Measurements from ENCODE around the gene CABCOCO1. TPM values are rescaled to one million over a fixed set of nuclear protein-coding genes. Genes with fewer than 3 reads are reported as not detected.
"Not testable (repeated sequence)": the region's sequence is repeated elsewhere in the genome, so short reads cannot be mapped to it uniquely, and the experiment has no call there.

Gene CABCOCO1
- total RNA-seq, 1 donor, result 2.2 TPM

DNA sequence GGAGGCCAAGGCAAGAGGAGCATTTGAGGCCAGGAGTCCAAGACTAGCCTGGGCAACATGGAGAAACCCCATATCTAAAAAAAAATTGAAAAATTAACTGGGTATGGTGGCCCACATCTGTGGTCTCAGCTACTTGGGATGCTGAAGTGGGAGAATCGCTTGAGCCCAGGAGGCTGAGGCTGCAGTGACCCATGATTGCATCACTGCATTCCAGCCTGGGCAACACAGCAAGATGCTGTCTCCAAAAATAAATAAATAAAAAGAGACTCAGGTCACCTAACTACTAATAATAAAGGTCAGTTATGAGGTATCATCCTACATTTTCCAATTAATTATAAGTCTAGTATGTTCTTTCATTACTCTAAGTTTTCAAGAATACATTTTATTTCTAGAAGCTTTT, 20.6 kb downstream of the CABCOCO1 start:
- no peak overlapping the region for H3K4me2 ChIP-seq (ENCODE audit: insufficient read depth, low read length)
- H4K20me1 ChIP-seq (ENCODE audit: insufficient read depth, low read length), result no peaks in the 10 kb centered on the region
- no peak overlapping the region for H2AFZ ChIP-seq (ENCODE audit: low read length)
- TF ChIP-seq, protein P1, sequence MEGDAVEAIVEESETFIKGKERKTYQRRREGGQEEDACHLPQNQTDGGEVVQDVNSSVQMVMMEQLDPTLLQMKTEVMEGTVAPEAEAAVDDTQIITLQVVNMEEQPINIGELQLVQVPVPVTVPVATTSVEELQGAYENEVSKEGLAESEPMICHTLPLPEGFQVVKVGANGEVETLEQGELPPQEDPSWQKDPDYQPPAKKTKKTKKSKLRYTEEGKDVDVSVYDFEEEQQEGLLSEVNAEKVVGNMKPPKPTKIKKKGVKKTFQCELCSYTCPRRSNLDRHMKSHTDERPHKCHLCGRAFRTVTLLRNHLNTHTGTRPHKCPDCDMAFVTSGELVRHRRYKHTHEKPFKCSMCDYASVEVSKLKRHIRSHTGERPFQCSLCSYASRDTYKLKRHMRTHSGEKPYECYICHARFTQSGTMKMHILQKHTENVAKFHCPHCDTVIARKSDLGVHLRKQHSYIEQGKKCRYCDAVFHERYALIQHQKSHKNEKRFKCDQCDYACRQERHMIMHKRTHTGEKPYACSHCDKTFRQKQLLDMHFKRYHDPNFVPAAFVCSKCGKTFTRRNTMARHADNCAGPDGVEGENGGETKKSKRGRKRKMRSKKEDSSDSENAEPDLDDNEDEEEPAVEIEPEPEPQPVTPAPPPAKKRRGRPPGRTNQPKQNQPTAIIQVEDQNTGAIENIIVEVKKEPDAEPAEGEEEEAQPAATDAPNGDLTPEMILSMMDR (IDR thresholded peaks at IDR 0.05; ENCODE audit: extremely low read depth, low read depth, low read length), result no peak
- H3K27me3 ChIP-seq (ENCODE audit: insufficient read depth, low read length), result no peaks in the 10 kb centered on the region
- no peak for DNase-seq (ENCODE audit: insufficient read length, low spot score, missing footprints)
- H3K4me3 ChIP-seq (ENCODE audit: insufficient read depth, low read length), result no peak overlapping the region
- no peaks in the 10 kb centered on the region for H3K9me3 ChIP-seq (ENCODE audit: low read depth, low read length)
- no peaks in the 10 kb centered on the region for H3K79me2 ChIP-seq (ENCODE audit: insufficient read depth, low read length)
- no peak overlapping the region for H3K27ac ChIP-seq (ENCODE audit: low read depth, low read length)
- H3K4me1 ChIP-seq (ENCODE audit: insufficient read depth, low read length), result no peaks in the 10 kb centered on the region
- no peaks in the 10 kb centered on the region for H3K36me3 ChIP-seq (ENCODE audit: insufficient read depth, low read length)

DNA sequence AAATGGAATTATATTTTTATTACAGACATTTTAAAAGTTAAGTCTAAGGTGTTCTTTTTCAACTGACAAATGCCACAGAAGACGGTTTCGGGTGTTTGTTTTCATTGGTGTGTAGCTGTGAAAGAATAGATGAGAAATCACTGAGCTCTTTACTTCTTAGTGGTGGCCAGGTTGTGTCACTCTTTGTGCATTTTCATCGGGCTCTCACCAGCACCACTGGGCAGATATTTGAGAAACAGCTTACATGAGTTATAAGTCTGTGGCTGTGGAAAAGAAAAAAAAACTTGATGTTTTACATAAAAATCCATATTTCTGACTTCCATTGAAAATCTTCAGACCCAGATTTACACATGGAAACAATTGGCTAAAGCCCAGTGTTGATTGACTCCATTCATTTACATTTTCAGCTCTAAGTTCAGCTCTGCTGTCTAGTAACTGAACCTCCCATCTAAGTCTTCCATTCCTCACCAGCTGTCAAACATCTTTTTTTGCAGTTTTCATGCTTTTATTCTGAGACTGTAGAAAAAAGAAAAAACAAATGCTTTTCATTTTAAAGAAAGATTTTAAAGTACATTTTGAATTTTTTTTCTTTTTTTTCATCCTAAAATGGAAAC, 22.3 kb downstream of the CABCOCO1 start:
- Histone ChIP-seq H3K36me3 (ENCODE audit: insufficient read depth, low read length) (no peaks in the 10 kb centered on the region), H3K4me3 (ENCODE audit: insufficient read depth, low read length) (no peak overlapping the region), H3K4me2 (ENCODE audit: insufficient read depth, low read length) (no peak overlapping the region), H4K20me1 (ENCODE audit: insufficient read depth, low read length) (no peaks in the 10 kb centered on the region), H3K27me3 (ENCODE audit: insufficient read depth, low read length) (no peaks in the 10 kb centered on the region), H3K27ac (ENCODE audit: low read depth, low read length) (no peak overlapping the region), H3K4me1 (ENCODE audit: insufficient read depth, low read length) (no peaks in the 10 kb centered on the region), H2AFZ (ENCODE audit: low read length) (no peak overlapping the region), H3K9me3 (ENCODE audit: low read depth, low read length) (no peaks in the 10 kb centered on the region), H3K79me2 (ENCODE audit: insufficient read depth, low read length) (no peaks in the 10 kb centered on the region)
- TF ChIP-seq, protein P1 (IDR thresholded peaks at IDR 0.05; ENCODE audit: extremely low read depth, low read depth, low read length), result no peak
- no peak for DNase-seq (ENCODE audit: insufficient read length, low spot score, missing footprints)

DNA sequence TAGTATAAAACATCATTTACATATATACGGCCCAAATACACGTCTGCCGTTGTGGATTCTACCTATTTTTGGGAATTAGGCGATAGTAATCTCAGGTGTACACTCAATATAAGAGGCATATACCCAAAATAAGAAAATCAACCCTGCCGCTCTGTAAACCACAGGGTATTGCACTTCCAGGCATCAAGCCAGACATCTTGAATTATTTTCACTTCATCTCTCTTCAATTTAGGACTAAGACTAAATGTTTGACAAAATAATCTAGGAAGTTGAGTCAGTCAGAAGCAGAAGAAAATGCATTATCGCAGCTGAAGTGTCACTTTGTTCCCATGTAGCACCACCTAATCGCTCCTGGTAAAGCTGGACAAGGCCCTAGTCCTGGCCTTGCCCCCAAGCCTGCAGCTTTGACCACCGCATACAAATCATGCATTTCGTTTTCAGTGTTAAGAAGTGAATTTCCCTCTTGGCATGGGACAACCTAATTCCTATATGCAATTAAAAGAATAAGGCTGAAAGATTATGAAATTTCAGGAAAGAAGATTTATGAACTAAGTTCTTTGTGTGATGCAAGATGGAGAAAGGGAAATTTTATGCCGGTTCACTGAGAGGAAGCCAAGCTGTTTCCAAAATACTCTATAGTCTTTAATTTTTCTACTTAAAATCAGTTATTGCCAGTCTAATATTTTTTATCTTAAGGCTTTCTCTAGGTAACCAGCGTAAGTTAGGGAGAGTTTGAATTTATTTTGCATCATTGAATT, 26.0 kb downstream of the CABCOCO1 start:
- H3K4me1 ChIP-seq (ENCODE audit: insufficient read depth, low read length), result no peaks in the 10 kb centered on the region
- H3K27me3 ChIP-seq (ENCODE audit: insufficient read depth, low read length), result no peaks in the 10 kb centered on the region
- DNase-seq (ENCODE audit: insufficient read length, low spot score, missing footprints), result no peak
- no peak overlapping the region for H3K27ac ChIP-seq (ENCODE audit: low read depth, low read length)
- H3K4me3 ChIP-seq (ENCODE audit: insufficient read depth, low read length), result no peak overlapping the region
- no peaks in the 10 kb centered on the region for H3K9me3 ChIP-seq (ENCODE audit: low read depth, low read length)
- TF ChIP-seq, protein P1 (IDR thresholded peaks at IDR 0.05; ENCODE audit: extremely low read depth, low read depth, low read length), result no peak
- no peaks in the 10 kb centered on the region for H3K79me2 ChIP-seq (ENCODE audit: insufficient read depth, low read length)
- H4K20me1 ChIP-seq (ENCODE audit: insufficient read depth, low read length), result no peaks in the 10 kb centered on the region
- no peak overlapping the region for H2AFZ ChIP-seq (ENCODE audit: low read length)
- H3K4me2 ChIP-seq (ENCODE audit: insufficient read depth, low read length), result no peak overlapping the region
- H3K36me3 ChIP-seq (ENCODE audit: insufficient read depth, low read length), result no peaks in the 10 kb centered on the region

DNA sequence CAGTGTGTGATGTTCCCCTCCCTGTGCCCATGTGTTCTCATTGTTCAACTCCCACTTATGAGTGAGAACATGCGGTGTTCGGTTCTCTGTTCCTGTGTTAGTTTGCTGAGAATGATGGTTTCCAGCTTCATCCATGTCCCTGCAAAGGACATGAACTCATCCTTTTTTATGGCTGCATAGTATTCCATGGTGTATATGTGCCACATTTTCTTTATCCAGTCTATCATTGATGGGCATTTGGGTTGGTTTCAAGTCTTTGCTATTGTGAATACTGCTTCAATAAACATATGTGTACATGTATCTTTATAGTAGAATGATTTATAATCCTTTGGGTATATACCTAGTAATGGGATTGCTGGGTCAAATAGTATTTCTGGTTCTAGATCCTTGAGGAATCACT, 28.9 kb downstream of the CABCOCO1 start:
- not testable (repeated sequence) for H3K27ac ChIP-seq (ENCODE audit: low read depth, low read length); H3K79me2 ChIP-seq (ENCODE audit: insufficient read depth, low read length); DNase-seq (ENCODE audit: insufficient read length, low spot score, missing footprints); H4K20me1 ChIP-seq (ENCODE audit: insufficient read depth, low read length); H3K9me3 ChIP-seq (ENCODE audit: low read depth, low read length); H3K4me1 ChIP-seq (ENCODE audit: insufficient read depth, low read length); H3K4me2 ChIP-seq (ENCODE audit: insufficient read depth, low read length); H3K27me3 ChIP-seq (ENCODE audit: insufficient read depth, low read length); H2AFZ ChIP-seq (ENCODE audit: low read length); H3K4me3 ChIP-seq (ENCODE audit: insufficient read depth, low read length); H3K36me3 ChIP-seq (ENCODE audit: insufficient read depth, low read length)
